Ishikawa (cell line): ENCODE measurements around the gene ERBB4.

ENCODE experiments used
- CREB1 ChIP-seq: IDR thresholded peaks from 2 replicates; pipeline ENCODE4 v1.6.1; 2012; ENCODE audit warnings: low read depth
- EP300 ChIP-seq: IDR thresholded peaks from 2 replicates; pipeline ENCODE4 v1.6.1; 2012; ENCODE audit warnings: borderline replicate concordance
- TAF1 ChIP-seq: IDR thresholded peaks from 2 replicates; pipeline ENCODE4 v1.6.1; 2012; ENCODE audit warnings: low read depth, mild to moderate bottlenecking
- YY1 ChIP-seq: IDR thresholded peaks from 2 replicates; pipeline ENCODE4 v1.6.1; 2012; ENCODE audit warnings: low read depth

- TF ChIP-seq YY1 = no peak
- no peak for TF ChIP-seq EP300
- no peak for TF ChIP-seq CREB1
- no peak for TF ChIP-seq TAF1
These were observed 589.7 kb downstream of the ERBB4 start for GRCh38 chr2:211948932-211949331.
